ENCODE data around the gene LHFPL3. TPM values are rescaled to one million over a fixed set of nuclear protein-coding genes. Genes with fewer than 3 reads are reported as not detected.

Gene LHFPL3
- total and polyA plus RNA-seq, 2 of the 13 experiments (the other 11 are each of a cell fraction or from before 2014, with no cell fraction given), result not detected

DNA sequence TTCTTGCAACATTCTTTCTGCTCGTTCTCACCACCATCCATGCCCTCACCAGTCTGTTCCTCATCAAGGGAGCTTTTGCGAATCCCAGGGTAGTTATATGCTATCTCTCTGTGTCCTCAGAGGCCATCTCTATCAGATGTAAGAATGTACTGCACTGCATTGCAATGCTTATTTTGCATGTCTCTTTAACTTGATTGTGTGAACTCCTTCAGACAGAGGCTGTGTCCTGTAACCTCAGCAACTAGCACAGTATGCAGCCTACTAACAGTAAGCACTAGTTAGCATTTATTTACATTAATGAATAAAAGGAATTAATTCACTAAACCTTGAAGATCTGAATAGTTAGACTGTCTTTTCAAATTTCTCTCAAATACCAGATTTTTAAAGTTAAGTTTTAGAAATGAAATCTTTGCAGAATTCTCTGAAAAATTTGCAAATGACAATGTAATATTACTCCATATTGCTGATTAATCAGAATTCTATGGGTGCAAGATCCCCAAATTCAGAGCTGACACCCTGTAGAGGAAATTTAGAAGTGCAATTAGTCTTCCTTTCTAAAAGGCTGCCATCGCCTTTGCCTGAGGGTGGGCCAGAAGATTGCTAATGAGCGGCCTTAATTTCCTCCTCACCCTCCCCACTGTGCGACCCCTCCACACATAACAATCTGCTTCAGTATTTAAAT, 10.3 kb upstream of the LHFPL3 start:
- CTCF ChIA-PET (ENCODE audit: low intra/inter-chr PET ratio, low total read pairs), result no interaction called here
- no peaks in the 10 kb centered on the region for H3K27me3 ChIP-seq (ENCODE audit: control insufficient read depth in 1 of 2, insufficient read depth in 2 of 2, low read length in 2 of 2)
- TF ChIP-seq FOSL1 (CRISPR knock-in tag; IDR thresholded peaks at IDR 0.05; ENCODE audit: borderline replicate concordance), result no peak
- no peak for TF ChIP-seq RORA (CRISPR knock-in tag; IDR thresholded peaks at IDR 0.05)
- TF ChIP-seq MAFF (IDR thresholded peaks at IDR 0.05; ENCODE audit: low read depth, low read length), result peak; percentile 55
- peak; percentile 62 to 66 for TF ChIP-seq MAFK (conservative IDR thresholded peaks at IDR 0.05 in 1 of 2, IDR thresholded peaks at IDR 0.05 in 1 of 2; ENCODE audit: low read length in 2 of 2)
- TF ChIP-seq, protein P1, sequence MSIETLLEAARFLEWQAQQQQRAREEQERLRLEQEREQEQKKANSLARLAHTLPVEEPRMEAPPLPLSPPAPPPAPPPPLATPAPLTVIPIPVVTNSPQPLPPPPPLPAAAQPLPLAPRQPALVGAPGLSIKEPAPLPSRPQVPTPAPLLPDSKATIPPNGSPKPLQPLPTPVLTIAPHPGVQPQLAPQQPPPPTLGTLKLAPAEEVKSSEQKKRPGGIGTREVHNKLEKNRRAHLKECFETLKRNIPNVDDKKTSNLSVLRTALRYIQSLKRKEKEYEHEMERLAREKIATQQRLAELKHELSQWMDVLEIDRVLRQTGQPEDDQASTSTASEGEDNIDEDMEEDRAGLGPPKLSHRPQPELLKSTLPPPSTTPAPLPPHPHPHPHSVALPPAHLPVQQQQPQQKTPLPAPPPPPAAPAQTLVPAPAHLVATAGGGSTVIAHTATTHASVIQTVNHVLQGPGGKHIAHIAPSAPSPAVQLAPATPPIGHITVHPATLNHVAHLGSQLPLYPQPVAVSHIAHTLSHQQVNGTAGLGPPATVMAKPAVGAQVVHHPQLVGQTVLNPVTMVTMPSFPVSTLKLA (IDR thresholded peaks at IDR 0.05), result no peak
- POLR2A ChIA-PET, result no interaction called here
- no peak for ATAC-seq
- no peak overlapping the region for H3K4me2 ChIP-seq (ENCODE audit: low read depth, low read length)
- DNase-seq (ENCODE audit: low spot score), result no peak
- H3K79me2 ChIP-seq (ENCODE audit: insufficient read depth, low read length), result no peaks in the 10 kb centered on the region
- no peak overlapping the region for H3K27ac ChIP-seq (ENCODE audit: extremely low read length, insufficient read depth, low read length)
- H2AFZ ChIP-seq (ENCODE audit: low read length), result no peak overlapping the region
- BruUV-seq (replicated peaks), result no TSS peak
- H3K9ac ChIP-seq (ENCODE audit: insufficient read depth, low read depth, low read length), result no peak overlapping the region
- H3K4me3 ChIP-seq (replicated peaks in 1 of 3; ENCODE audit: insufficient read depth in 1 of 3, low read depth in 2 of 3, low read length in 3 of 3), result no peak overlapping the region
- in situ Hi-C loops (cut with HindIII; ENCODE audit: extremely low pct_ligation_motif_present, low pct_unique_long_range_greater_than_20kb) (no loop called here), intact Hi-C loops (cut with micrococcal nuclease; ENCODE audit: unreplicated experiment) (no loop called here)
- H3K36me3 ChIP-seq (replicated peaks in 1 of 2; ENCODE audit: control insufficient read depth in 1 of 2, insufficient read depth in 2 of 2, low read length in 2 of 2), result no peaks in the 10 kb centered on the region
- no peaks in the 10 kb centered on the region for H4K20me1 ChIP-seq (ENCODE audit: insufficient read depth, low read length)
- H3K9me3 ChIP-seq (ENCODE audit: low read length), result 0 out of 2 replicates have a peak, but pooled peaks cover 5% of the 10 kb centered on the region
- WGBS (ENCODE audit: low lambda C conversion rate), result 4% methylated on average over 5 of the region's 5 CpGs
- H3K4me1 ChIP-seq (ENCODE audit: insufficient read depth, low read length), result no peaks in the 10 kb centered on the region
- FAIRE-seq, result no peak

DNA sequence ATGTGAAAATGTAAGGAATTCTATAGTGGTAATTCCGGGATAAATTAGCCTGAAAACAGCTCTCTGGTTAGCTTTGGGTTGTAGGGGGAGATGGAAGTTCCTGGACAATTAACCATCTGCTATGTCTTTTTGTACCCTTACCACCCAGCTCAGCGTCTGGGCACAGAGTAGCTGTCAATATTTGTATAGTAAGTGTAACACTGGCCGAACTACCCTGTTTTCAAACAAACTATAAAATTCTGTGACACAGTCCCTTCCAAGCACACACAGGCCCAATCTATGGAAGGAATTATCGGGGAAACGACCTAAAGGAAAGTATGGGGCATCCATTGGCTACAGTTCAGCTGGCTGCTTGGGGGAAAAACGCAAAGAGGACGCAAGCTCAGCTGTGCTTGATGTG, 869 bp upstream of the LHFPL3 start:
- ATAC-seq, result no peak
- WGBS (ENCODE audit: low lambda C conversion rate), result 7% methylated on average over 7 of the region's 7 CpGs

More for the DNA sequence above, 869 bp upstream of the LHFPL3 start:
- in situ Hi-C loops (cut with HindIII; ENCODE audit: extremely low pct_ligation_motif_present, low pct_unique_long_range_greater_than_20kb), result loop anchor here (25.0 kb wide), 1 partner anchor 510 kb away; no protein-coding TSS in a partner anchor
- H2AFZ ChIP-seq (ENCODE audit: low read length), result no peak overlapping the region
- H3K9ac ChIP-seq (ENCODE audit: insufficient read depth, low read depth, low read length), result no peak overlapping the region
- no peaks in the 10 kb centered on the region for H3K79me2 ChIP-seq (ENCODE audit: insufficient read depth, low read length)
- intact Hi-C loops (cut with micrococcal nuclease; ENCODE audit: unreplicated experiment), result no loop called here
- DNase-seq (ENCODE audit: low spot score) (no peak), FAIRE-seq (no peak)
- POLR2A ChIA-PET, result no interaction called here
- CTCF ChIA-PET (ENCODE audit: low intra/inter-chr PET ratio, low total read pairs), result no interaction called here
- H3K27me3 ChIP-seq (ENCODE audit: control insufficient read depth in 1 of 2, insufficient read depth in 2 of 2, low read length in 2 of 2), result peaks cover 3 to 41% of the 10 kb centered on the region in 2 experiments
- no TSS peak for BruUV-seq (replicated peaks)
- H3K9me3 ChIP-seq (ENCODE audit: low read length), result no peaks in the 10 kb centered on the region
- H3K36me3 ChIP-seq (replicated peaks in 1 of 2; ENCODE audit: control insufficient read depth in 1 of 2, insufficient read depth in 2 of 2, low read length in 2 of 2), result no peaks in the 10 kb centered on the region
- H4K20me1 ChIP-seq (ENCODE audit: insufficient read depth, low read length), result no peaks in the 10 kb centered on the region
- no peak overlapping the region for H3K27ac ChIP-seq (ENCODE audit: extremely low read length, insufficient read depth, low read length)
- TF ChIP-seq MYNN (CRISPR knock-in tag; IDR thresholded peaks at IDR 0.05; ENCODE audit: low read depth) (no peak), ZNF772 (CRISPR knock-in tag; IDR thresholded peaks at IDR 0.05) (no peak), KDM5B (CRISPR knock-in tag; IDR thresholded peaks at IDR 0.05; ENCODE audit: borderline replicate concordance) (no peak), ZNF792 (CRISPR knock-in tag; IDR thresholded peaks at IDR 0.05) (no peak), ZSCAN31 (CRISPR knock-in tag; IDR thresholded peaks at IDR 0.05; ENCODE audit: low read depth) (no peak), MTA3 (CRISPR knock-in tag; IDR thresholded peaks at IDR 0.05) (no peak), MEIS2 (CRISPR knock-in tag; IDR thresholded peaks at IDR 0.05) (no peak), FOXP1 (IDR thresholded peaks at IDR 0.05) (no peak), FOXP1 (CRISPR knock-in tag; IDR thresholded peaks at IDR 0.05) (no peak), ZNF335 (CRISPR knock-in tag; IDR thresholded peaks at IDR 0.05) (no peak), SMC3 (IDR thresholded peaks at IDR 0.05; ENCODE audit: low read length) (no peak), NCOA5 (CRISPR knock-in tag; IDR thresholded peaks at IDR 0.05) (no peak), ATRX (CRISPR knock-in tag; IDR thresholded peaks at IDR 0.05; ENCODE audit: borderline replicate concordance) (no peak)
- H3K4me3 ChIP-seq (replicated peaks in 1 of 3; ENCODE audit: insufficient read depth in 1 of 3, low read depth in 2 of 3, low read length in 3 of 3), result no peak overlapping the region
- no peaks in the 10 kb centered on the region for H3K4me1 ChIP-seq (ENCODE audit: insufficient read depth, low read length)
- no peak overlapping the region for H3K4me2 ChIP-seq (ENCODE audit: low read depth, low read length)
